H9 (cell line): Measurements from ENCODE around the gene LRP1-AS. TPM values are rescaled to one million over a fixed set of nuclear protein-coding genes. Genes with fewer than 3 reads are reported as not detected.

Experiments used
- DNase-seq: peaks from one replicate; pipeline ENCODE4 v3.0.0-alpha.2; 2017
- H2AFZ ChIP-seq: one replicate; pipeline ENCODE4 v1.6.1; 2013; ENCODE audit warnings: mild to moderate bottlenecking, low read length, control low read depth, moderate library complexity
- H2AK5ac ChIP-seq: 2 replicates; pipeline ENCODE4 v1.6.1; 2013; ENCODE audit warnings: low read length, control low read depth, mixed read lengths; ENCODE audit not compliant: insufficient read length
- H2BK120ac ChIP-seq: one replicate; pipeline ENCODE4 v1.6.1; 2013; ENCODE audit warnings: low read depth, mild to moderate bottlenecking, low read length, control low read depth, inconsistent platforms; ENCODE audit not compliant: poor library complexity, severe bottlenecking
- H2BK12ac ChIP-seq: 2 replicates; pipeline ENCODE4 v1.6.1; 2013; ENCODE audit warnings: low read length, control low read depth, mixed read lengths, low read depth; ENCODE audit not compliant: insufficient read length
- H2BK15ac ChIP-seq: 2 replicates; pipeline ENCODE4 v1.6.1; 2013; ENCODE audit warnings: low read depth, low read length, control low read depth
- H2BK20ac ChIP-seq: one replicate; pipeline ENCODE4 v1.6.1; 2013; ENCODE audit warnings: low read depth, mild to moderate bottlenecking, low read length, control low read depth, inconsistent platforms; ENCODE audit not compliant: poor library complexity, severe bottlenecking
- H2BK5ac ChIP-seq: 2 replicates; pipeline ENCODE4 v1.6.1; 2013; ENCODE audit warnings: low read length, control low read depth, mixed read lengths; ENCODE audit not compliant: insufficient read length
- H3K14ac ChIP-seq: 2 replicates; pipeline ENCODE4 v1.6.1; 2013; ENCODE audit warnings: low read length, control low read depth; ENCODE audit not compliant: insufficient read depth
- H3K18ac ChIP-seq: 2 replicates; pipeline ENCODE4 v1.6.1; 2013; ENCODE audit warnings: low read depth, mild to moderate bottlenecking, mixed read lengths, low read length, control low read depth; ENCODE audit not compliant: insufficient read length
- H3K23ac ChIP-seq: 2 replicates; pipeline ENCODE4 v1.6.1; 2013; ENCODE audit warnings: low read length, control low read depth, mixed read lengths, low read depth; ENCODE audit not compliant: insufficient read length
- H3K23me2 ChIP-seq: 2 replicates; pipeline ENCODE4 v1.6.1; 2013; ENCODE audit warnings: low read depth, mild to moderate bottlenecking, mixed read lengths, low read length, control low read depth; ENCODE audit not compliant: insufficient read length, poor library complexity, severe bottlenecking
- H3K27ac ChIP-seq: 2 replicates; pipeline ENCODE4 v1.5.1; 2013; ENCODE audit warnings: low read length, control low read depth, mixed read lengths, low read depth; ENCODE audit not compliant: insufficient read length
- H3K27me3 ChIP-seq: 2 replicates; pipeline ENCODE4 v1.6.1; 2013; ENCODE audit warnings: low read length, control low read depth, inconsistent platforms; ENCODE audit not compliant: insufficient read depth
- H3K4ac ChIP-seq: 2 replicates; pipeline ENCODE4 v1.6.1; 2013; ENCODE audit warnings: low read depth, mild to moderate bottlenecking, control low read depth, inconsistent platforms, low read length, moderate library complexity
- H3K4me1 ChIP-seq: 2 replicates; pipeline ENCODE4 v1.6.1; 2013; ENCODE audit warnings: low read length, control low read depth, inconsistent platforms; ENCODE audit not compliant: insufficient read depth
- H3K4me2 ChIP-seq: 2 replicates; pipeline ENCODE4 v1.6.1; 2013; ENCODE audit warnings: low read length, control low read depth, mixed read lengths; ENCODE audit not compliant: insufficient read length, insufficient read depth
- H3K56ac ChIP-seq: 2 replicates; pipeline ENCODE4 v1.6.1; 2013; ENCODE audit warnings: low read depth, mild to moderate bottlenecking, mixed read lengths, low read length, control low read depth; ENCODE audit not compliant: insufficient read length
- H3K79me1 ChIP-seq: 2 replicates; pipeline ENCODE4 v1.6.1; 2013; ENCODE audit warnings: low read depth, mild to moderate bottlenecking, moderate library complexity, low read length, control low read depth, inconsistent platforms; ENCODE audit not compliant: insufficient read depth, poor library complexity, severe bottlenecking
- H3K79me2 ChIP-seq: 2 replicates; pipeline ENCODE4 v1.6.1; 2013; ENCODE audit warnings: low read length, control low read depth, inconsistent platforms; ENCODE audit not compliant: insufficient read depth
- H3K9ac ChIP-seq: 2 replicates; pipeline ENCODE4 v1.6.1; 2013; ENCODE audit warnings: low read length, control low read depth, mixed read lengths; ENCODE audit not compliant: insufficient read length; ENCODE audit errors: extremely low read depth
- H3K9me3 ChIP-seq: one replicate; pipeline ENCODE4 v1.6.1; 2013; ENCODE audit warnings: low read depth, low read length, inconsistent platforms; ENCODE audit not compliant: control insufficient read depth
- H3T11ph ChIP-seq: one replicate; pipeline ENCODE4 v1.6.1; 2013; ENCODE audit warnings: mild to moderate bottlenecking, low read length, control low read depth, inconsistent platforms
- H4K20me1 ChIP-seq: one replicate; pipeline ENCODE4 v1.6.1; 2013; ENCODE audit not compliant: control insufficient read depth, insufficient read length, insufficient read depth
- H4K5ac ChIP-seq: 2 replicates; pipeline ENCODE4 v1.6.1; 2013; ENCODE audit warnings: low read depth, mild to moderate bottlenecking, mixed read lengths, low read length, control low read depth; ENCODE audit not compliant: insufficient read length
- H4K8ac ChIP-seq: replicated peaks from 2 replicates; pipeline ENCODE4 v1.6.1; 2013; ENCODE audit warnings: low read length, control low read depth, mixed read lengths, low read depth; ENCODE audit not compliant: insufficient read length
- H4K91ac ChIP-seq: 2 replicates; pipeline ENCODE4 v1.6.1; 2013; ENCODE audit warnings: low read depth, mild to moderate bottlenecking, moderate library complexity, mixed read lengths, low read length, control low read depth; ENCODE audit not compliant: insufficient read length
- H3K27ac Mint-ChIP-seq, 3 experiments: 2 replicates in 2 of 3; 3 replicates in 1 of 3; pipeline ENCODE4 v1.8.0; 2020 to 2021; ENCODE audit warnings: mixed read lengths in 3 of 3, mild to moderate bottlenecking in 1 of 3, moderate library complexity in 1 of 3
- H3K27me3 Mint-ChIP-seq: 2 replicates; pipeline ENCODE4 v1.8.0; 2021; ENCODE audit warnings: low read depth, mild to moderate bottlenecking, moderate library complexity, mixed read lengths
- H3K36me3 Mint-ChIP-seq, 3 experiments: 2 replicates in 2 of 3; 3 replicates in 1 of 3; pipeline ENCODE4 v1.8.0; 2020 to 2021; ENCODE audit warnings: low read depth in 3 of 3, mixed read lengths in 3 of 3; ENCODE audit not compliant: insufficient read depth in 1 of 3
- H3K4me1 Mint-ChIP-seq, 2 experiments: 2 replicates each; pipeline ENCODE4 v1.8.0; 2020; ENCODE audit warnings: mixed read lengths in 2 of 2
- H3K4me3 Mint-ChIP-seq, 2 experiments: 2 replicates in 1 of 2; 3 replicates in 1 of 2; pipeline ENCODE4 v1.8.0; 2020 to 2021; ENCODE audit warnings: mild to moderate bottlenecking in 2 of 2, mixed read lengths in 2 of 2, moderate library complexity in 1 of 2
- H3K9me3 Mint-ChIP-seq, 2 experiments: 2 replicates in 1 of 2; 3 replicates in 1 of 2; pipeline ENCODE4 v1.8.0; 2020; ENCODE audit warnings: mild to moderate bottlenecking in 2 of 2, mixed read lengths in 2 of 2, moderate library complexity in 1 of 2
- WGBS: extraction: QIAGEN DNeasy Blood & Tissue Kit; methylation state at CpG from one replicate; pipeline ENCODE4 v1.1.7; 2013; ENCODE audit warnings: missing lambda C conversion rate, low lambda C conversion rate, mixed read lengths; ENCODE audit not compliant: insufficient read length; ENCODE audit errors: extremely low coverage; 5-methylcytosine and 5-hydroxymethylcytosine counted together
- total RNA-seq: library from RNA; stranded (reverse); gene quantifications from 2 replicates; pipeline ENCODE4 v1.2.1, GENCODE V29; 2021
- TF ChIP-seq, protein P1 (sequence below): fragments of 200-600 bp; sonication (generic); conservative IDR thresholded peaks from 3 replicates; pipeline ENCODE4 v1.8.0; 2021; ENCODE audit warnings: antibody characterized with exemption, mild to moderate bottlenecking

Gene LRP1-AS
- total RNA-seq, 1 experiment from 2014 or later, result not detected

DNA sequence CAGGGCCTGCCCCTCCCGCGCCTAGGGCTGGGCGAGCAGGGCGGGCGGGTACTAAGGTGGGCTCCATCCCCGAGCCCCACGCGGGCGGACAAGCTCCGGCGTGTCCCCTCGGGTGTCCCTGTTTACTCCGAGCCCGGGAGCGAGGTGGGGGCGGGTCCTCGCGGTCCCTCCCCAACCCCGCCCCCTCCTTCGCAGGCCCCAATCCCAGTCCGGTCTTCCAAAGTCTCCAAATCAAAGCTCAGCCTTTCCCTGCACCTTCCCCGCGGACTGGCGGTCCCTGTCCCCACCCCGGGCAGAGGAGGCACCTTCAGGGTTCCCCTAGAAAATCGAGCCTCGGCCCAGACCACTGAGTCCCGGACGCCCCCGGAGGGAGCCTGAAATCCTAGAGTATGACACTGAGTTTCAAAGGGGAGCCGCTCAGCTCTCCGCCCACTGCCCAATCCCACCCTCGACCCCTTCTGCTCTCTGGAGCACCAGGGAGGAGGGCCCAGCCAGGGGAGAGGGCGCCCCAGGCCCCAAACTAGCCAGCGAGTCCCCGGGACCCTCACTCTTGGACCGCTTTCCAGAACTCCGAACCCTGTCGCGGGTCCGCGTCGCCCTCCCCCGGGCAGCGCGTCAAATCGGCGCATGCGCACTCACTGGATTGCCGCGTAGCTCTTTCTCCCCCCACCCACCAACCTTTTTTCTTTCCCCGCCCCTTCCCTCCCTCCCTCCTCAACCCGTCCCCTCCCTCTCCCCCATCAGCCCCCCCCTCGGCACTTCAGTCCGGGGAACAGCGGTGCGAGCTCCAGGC is 19.5 kb downstream of the LRP1-AS start, which contains the start of gene LRP1:
LRP1 (plus strand) TSS at position 758 of the 793 bp plus-strand sequence. CDS start 482 bp downstream, outside the sequence.
- no CpG with 5 or more reads among the region's 57 CpGs for WGBS
- H3K4me1 Mint-ChIP-seq, result peaks cover 45 to 54% of the 10 kb centered on the region in 2 experiments

More for the DNA sequence above, 19.5 kb downstream of the LRP1-AS start, which contains the start of gene LRP1:
- TF ChIP-seq, protein P1, sequence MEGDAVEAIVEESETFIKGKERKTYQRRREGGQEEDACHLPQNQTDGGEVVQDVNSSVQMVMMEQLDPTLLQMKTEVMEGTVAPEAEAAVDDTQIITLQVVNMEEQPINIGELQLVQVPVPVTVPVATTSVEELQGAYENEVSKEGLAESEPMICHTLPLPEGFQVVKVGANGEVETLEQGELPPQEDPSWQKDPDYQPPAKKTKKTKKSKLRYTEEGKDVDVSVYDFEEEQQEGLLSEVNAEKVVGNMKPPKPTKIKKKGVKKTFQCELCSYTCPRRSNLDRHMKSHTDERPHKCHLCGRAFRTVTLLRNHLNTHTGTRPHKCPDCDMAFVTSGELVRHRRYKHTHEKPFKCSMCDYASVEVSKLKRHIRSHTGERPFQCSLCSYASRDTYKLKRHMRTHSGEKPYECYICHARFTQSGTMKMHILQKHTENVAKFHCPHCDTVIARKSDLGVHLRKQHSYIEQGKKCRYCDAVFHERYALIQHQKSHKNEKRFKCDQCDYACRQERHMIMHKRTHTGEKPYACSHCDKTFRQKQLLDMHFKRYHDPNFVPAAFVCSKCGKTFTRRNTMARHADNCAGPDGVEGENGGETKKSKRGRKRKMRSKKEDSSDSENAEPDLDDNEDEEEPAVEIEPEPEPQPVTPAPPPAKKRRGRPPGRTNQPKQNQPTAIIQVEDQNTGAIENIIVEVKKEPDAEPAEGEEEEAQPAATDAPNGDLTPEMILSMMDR, result no peak
- Histone ChIP-seq H3K56ac (no peak within 1 kb of the TSS), H3K79me2 (peaks cover 23% of the 10 kb centered on the region; the same call in 1 of the 2 replicates), H3K4me1 (peaks cover 24% of the 10 kb centered on the region), H3K27me3 (no peaks in the 10 kb centered on the region), H4K5ac (no peak within 1 kb of the TSS), H3K4me2 (peak within 1 kb of the TSS; percentile 75), H3K18ac (peak within 1 kb of the TSS; percentile 73), H4K8ac (no peak within 1 kb of the TSS), H2BK12ac (no peak within 1 kb of the TSS), H2BK20ac (no peak within 1 kb of the TSS), H3K14ac (peak within 1 kb of the TSS; percentile 72; the same call in 1 of the 2 replicates), H3K9me3 (no peaks in the 10 kb centered on the region), H4K20me1 (no peaks in the 10 kb centered on the region), H4K91ac (no peak within 1 kb of the TSS), H3K23ac (no peak within 1 kb of the TSS), H3K27ac (peak within 1 kb of the TSS; percentile 30), H2AK5ac (no peak within 1 kb of the TSS), H2BK15ac (no peak within 1 kb of the TSS), H3K4ac (no peak within 1 kb of the TSS; the same call in 1 of the 2 replicates), H2AFZ (no peak within 1 kb of the TSS), H2BK5ac (no peak within 1 kb of the TSS), H3K23me2 (peaks cover 7% of the 10 kb centered on the region), H3K79me1 (peaks cover 11% of the 10 kb centered on the region), H3K9ac (peak within 1 kb of the TSS; percentile 56), H2BK120ac (no peak within 1 kb of the TSS), H3T11ph (peak within 1 kb of the TSS; percentile 59)
- peak; percentile 88 for DNase-seq
- Mint-ChIP-seq H3K27me3 (no peaks in the 10 kb centered on the region; the same call in 1 of the 2 replicates), H3K4me3 (peak within 1 kb of the TSS; percentile 86 to 91), H3K27ac (peak within 1 kb of the TSS; percentile 85 to 93 (median 92); a peak in 6 of 7 replicates), H3K36me3 (peaks cover 4 to 8% (median 7%) of the 10 kb centered on the region in 3 experiments), H3K9me3 (peaks cover 0 to 4% of the 10 kb centered on the region in 2 experiments; a peak in 3 of 5 replicates)
